Measurements from ENCODE around the gene FHL3. TPM values are rescaled to one million over a fixed set of nuclear protein-coding genes. Genes with fewer than 3 reads are reported as not detected.

Gene FHL3
- total RNA-seq, 1 donor from 2014 or later: 9.8 TPM

GRCh38 chr1:37951041-37951782 is 54.1 kb downstream of the FHL3 start:
- peak; percentile 56 for DNase-seq (ENCODE audit: low spot score)
- intact Hi-C loops (cut with DNase I): no loop called here

- intact Hi-C loops (cut with DNase I): loop anchor here (5.0 kb wide), 3 partner anchors 38 to 257 kb away; partner anchors contain the start of genes C1orf122, CDCA8 and YRDC
- no peak for DNase-seq (ENCODE audit: low spot score)
Measured at GRCh38 chr1:37949524-37950152, 55.7 kb downstream of the FHL3 start.

- intact Hi-C loops (cut with DNase I): loop anchor here (5.0 kb wide), 3 partner anchors 38 to 257 kb away; partner anchors contain the start of genes C1orf122, CDCA8 and YRDC
- DNase-seq (ENCODE audit: low spot score): peak; percentile 39
Measured at GRCh38 chr1:37948841-37949240, 56.5 kb downstream of the FHL3 start.

- DNase-seq (ENCODE audit: low spot score): no peak
- intact Hi-C loops (cut with DNase I): loop anchor here (5.0 kb wide), 3 partner anchors 39 to 256 kb away; partner anchors contain the start of genes C1orf122, CDCA8 and YRDC
Measured at GRCh38 chr1:37948166-37948565, 57.1 kb downstream of the FHL3 start.

- intact Hi-C loops (cut with DNase I): loop anchor here (5.0 kb wide), 3 partner anchors 40 to 255 kb away; partner anchors contain the start of genes C1orf122, CDCA8 and YRDC
- no peak for DNase-seq (ENCODE audit: low spot score)
Measured at GRCh38 chr1:37947364-37947763, 58.0 kb downstream of the FHL3 start.

Other genes starting within 250 kb of the FHL3 start
- not detected for gene EPHA10, start 240.4 kb downstream of the FHL3 start, total RNA-seq
- gene MANEAL, start 211.7 kb downstream of the FHL3 start, total RNA-seq: 2.1 TPM
- 52.1 TPM for gene C1orf122, start 197.7 kb downstream of the FHL3 start, total RNA-seq
- gene YRDC, start 197.3 kb downstream of the FHL3 start, total RNA-seq: 6.3 TPM
- 16.0 TPM for gene MTF1, start 145.9 kb downstream of the FHL3 start, total RNA-seq
- 13.7 TPM for gene INPP5B, start 58.5 kb downstream of the FHL3 start, total RNA-seq
- gene SF3A3, start 15.5 kb downstream of the FHL3 start, total RNA-seq: 30.9 TPM
- 29.8 TPM for gene UTP11, start 7.2 kb upstream of the FHL3 start, total RNA-seq
- gene POU3F1, start 41.3 kb upstream of the FHL3 start, total RNA-seq: not detected